Activated naive CD4-positive, alpha-beta T cell treated with anti-CD3 and anti-CD28 coated beads, Interleukin-2, amount 50 U/mL, for 16 hours (primary cell): ENCODE measurements around the gene SYNM.

Experiments
- DNase-seq: peaks from one replicate; pipeline ENCODE4 v3.0.0-alpha.2; 2020

Gene SYNM

GRCh38 chr15:99169769-99170311 is 65.0 kb downstream of the SYNM start:
- no peak for DNase-seq

- no peak for DNase-seq
Observed at GRCh38 chr15:99170476-99171065, 65.7 kb downstream of the SYNM start.

DNA sequence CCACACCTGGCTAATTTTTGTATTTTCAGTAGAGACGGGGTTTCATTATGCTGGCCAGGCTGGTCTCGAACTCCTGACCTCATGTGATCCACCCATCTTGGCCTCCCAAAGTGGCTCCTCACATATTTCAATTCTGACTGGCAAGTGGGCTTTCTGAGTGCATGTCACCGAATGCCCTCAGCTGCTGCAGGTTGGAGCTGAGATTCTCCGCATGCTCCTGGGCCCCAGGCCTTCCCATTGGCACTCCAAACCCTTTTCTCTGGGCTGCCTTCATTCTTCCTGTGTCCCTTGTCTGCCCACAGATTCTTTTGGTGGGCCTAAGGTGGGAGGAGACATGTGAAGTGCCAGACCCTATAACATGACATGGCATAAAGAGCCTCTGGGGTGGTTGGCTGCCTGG is 67.3 kb downstream of the SYNM start:
- no peak for DNase-seq

DNA sequence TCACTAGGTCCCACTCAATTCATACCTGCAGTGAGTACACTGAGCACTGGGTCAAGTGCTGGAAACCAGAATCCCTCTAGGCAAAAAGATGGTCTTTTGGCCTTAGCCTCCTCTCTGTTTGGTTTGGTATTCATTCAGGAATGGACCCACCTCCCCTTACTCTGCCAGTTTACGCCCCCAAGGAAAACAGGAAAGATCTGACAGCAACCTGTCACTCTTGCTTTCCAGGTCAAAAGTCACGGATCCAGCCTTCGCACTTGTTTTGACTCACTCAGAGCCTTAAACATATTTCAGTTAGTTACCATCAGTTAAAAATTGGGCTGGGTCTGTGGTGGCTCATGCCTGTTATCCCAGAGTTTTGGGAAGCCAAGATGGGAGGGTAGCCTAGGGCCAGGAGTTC is 68.1 kb downstream of the SYNM start:
- no peak for DNase-seq

DNA sequence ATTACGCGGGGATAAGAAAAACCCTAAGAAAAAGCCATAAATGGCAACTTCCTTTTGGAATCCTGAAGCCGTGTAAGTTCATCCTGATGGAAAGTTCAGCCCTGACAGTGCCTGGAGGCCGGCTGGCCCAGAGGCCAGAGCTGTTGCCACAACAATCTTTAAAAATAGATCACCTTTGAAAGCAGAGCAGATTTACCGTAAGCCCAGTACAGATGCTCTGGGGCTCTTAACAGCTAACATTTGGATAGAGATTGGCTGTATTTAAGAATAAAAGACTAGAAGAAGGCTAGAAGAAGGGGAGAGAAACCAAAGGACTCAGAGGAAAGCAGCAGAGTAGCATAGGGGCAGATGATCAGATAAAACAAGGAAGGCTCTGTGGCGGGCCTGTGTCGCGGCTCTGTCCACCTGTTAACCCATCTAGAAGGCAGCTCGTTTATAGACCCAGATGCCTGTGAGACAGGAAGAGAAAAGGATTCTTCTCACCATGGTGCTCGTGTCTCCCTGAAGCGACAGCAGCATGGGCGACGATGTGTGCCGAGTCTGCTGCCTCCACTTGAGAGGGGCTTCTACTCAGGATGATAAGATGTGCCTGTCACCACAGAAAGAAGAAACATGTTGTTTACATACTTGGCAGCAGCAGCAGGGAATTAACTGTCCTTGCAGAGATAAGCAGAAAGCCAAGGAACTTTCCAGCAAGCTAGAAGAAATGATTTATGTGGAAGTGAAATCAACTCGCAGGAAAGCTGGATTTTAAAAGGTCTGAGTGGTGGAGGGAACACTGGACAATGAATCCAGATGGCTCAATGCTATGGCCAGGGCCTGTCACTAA is 69.9 kb downstream of the SYNM start:
- DNase-seq: no peak

DNA sequence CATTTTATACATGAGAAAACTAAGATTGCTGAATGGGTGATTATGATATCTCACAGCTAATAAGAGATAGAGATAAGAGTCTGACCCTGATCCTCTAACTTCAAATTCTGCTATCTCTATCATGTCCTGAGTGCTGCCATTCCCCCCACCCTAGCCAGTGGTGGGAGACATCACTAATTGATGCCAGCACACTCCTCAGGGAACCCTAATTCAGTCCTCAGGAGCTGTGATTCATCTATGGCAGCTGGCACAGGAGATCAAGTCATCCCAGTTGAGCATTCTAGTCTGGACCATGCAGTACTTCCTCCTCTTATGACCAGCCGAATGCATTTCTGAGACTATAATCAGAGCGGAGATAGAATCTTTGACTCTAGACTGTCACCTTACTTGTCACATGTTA is 71.9 kb downstream of the SYNM start:
- DNase-seq: no peak

- DNase-seq: no peak
Observed at GRCh38 chr15:99177679-99178078, 72.8 kb downstream of the SYNM start.

GRCh38 chr15:99180086-99180963 is 75.4 kb downstream of the SYNM start:
- DNase-seq: no peak

DNA sequence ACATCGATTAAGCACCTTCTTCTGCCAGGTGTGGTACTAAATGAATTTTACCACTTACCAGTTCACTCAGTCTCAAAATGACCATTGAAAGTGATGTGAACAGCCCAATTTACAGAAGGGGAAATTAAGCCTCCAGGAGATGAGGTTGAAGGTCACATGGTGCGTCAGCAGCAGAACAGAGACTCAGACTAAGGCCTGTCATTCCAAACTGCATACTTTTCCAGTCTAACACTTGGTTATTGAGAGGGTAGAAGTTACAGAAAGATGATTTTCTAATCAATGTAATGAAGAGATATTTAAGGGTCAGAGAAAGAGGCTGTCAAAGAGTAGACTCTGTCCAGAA is 76.1 kb downstream of the SYNM start:
- no peak for DNase-seq

DNA sequence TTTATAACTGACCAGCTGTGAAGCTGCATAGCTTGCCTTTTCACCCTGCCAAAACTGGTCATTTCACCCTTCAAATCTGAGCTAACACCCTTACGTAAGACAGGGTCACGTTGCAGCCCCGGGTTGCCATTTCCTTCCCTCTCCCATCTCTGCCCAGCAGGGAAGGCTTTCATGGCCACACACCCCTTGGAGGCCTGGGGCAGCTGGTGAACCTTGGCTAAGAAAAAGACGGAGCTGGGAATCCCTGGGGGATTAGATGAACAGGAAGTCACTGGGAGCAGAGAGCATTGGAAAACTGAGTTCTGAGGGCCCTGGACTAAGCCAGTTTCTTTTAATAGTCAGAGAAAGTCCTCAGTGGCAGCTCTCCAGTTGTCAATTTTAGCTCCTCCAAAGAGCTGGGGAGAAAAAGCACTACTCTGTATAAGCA is 76.7 kb downstream of the SYNM start:
- no peak for DNase-seq

DNA sequence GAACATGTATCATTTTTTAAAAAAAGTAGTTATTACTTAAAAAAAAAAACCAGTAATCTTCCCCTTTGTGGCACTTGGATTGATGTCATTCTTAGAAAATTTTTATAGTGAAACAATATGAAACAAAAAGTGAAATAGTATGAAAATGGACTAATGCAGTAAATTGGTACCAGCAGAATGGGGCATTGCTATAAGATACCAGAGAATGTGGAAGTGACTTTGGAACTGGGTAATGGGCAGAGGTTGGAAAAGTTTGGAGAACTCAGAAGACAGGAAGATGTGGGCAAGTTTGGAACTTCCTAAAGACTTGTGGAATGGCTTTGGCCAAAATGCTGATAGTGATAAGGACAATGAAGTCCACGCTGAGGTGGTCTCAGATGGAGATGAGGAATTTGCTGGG is 77.9 kb downstream of the SYNM start:
- no peak for DNase-seq
